GM21825 (cell line): ENCODE data around the gene CGN.

Experiments used
- ATAC-seq: cut with Tn5 transposase; IDR thresholded peaks from one replicate; pipeline ENCODE4 v1.9.1; 2021; ENCODE audit warnings: mild to moderate bottlenecking, moderate library complexity; ENCODE audit not compliant: unreplicated experiment

Gene CGN

DNA sequence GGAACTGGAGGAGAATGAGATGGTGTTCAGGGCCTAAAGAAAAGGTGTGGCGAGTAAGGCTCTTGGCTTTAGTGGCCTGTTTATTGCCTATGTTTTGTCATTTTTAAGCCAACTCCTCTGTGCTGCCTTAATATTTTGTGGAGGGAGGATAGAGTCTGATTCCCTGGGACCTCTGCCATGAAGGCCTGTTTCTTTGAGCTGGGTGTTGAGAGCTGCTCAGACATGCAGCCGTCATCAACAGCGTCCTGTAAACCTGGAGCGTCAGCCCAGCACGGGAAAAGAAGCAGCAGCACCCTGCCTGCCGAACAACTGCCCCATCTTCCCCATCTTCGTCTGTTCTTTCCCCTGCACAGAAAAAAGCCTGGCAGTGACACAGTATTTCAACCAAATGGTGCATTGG, 73.6 kb downstream of the CGN start:
- ATAC-seq = no peak

DNA sequence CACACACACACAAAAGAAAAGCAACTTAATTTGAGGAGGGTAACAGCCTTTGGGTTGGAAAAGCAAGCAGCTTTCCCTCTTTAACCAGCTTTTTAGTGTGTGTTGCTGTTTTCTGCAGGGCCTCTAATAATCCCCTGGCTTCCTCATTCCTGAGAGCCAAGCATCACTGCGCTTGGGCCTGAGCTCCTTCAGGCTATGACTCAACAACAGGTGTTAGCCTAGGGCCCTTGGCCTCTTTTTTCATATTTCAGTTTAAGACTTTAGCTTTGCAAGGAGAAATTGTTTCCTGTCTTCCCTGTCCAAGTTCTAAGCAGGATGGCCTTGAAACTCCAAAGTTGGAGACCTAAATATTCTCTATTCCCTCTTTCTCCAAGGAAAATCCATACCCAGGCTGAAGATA, 74.4 kb downstream of the CGN start:
- ATAC-seq = no peak
